GM18505 (cell line): ENCODE data around the gene NAAA.

Experiments used
- ATAC-seq: cut with Tn5 transposase; IDR thresholded peaks from one replicate; pipeline ENCODE4 v1.9.1; 2021; ENCODE audit not compliant: unreplicated experiment
- POLR2A ChIP-seq: IDR thresholded peaks from 4 replicates; pipeline ENCODE4 v1.6.1; 2011; ENCODE audit warnings: borderline replicate concordance; ENCODE audit not compliant: insufficient read depth, insufficient read length; ENCODE audit errors: extremely low read depth

NAAA gene

DNA sequence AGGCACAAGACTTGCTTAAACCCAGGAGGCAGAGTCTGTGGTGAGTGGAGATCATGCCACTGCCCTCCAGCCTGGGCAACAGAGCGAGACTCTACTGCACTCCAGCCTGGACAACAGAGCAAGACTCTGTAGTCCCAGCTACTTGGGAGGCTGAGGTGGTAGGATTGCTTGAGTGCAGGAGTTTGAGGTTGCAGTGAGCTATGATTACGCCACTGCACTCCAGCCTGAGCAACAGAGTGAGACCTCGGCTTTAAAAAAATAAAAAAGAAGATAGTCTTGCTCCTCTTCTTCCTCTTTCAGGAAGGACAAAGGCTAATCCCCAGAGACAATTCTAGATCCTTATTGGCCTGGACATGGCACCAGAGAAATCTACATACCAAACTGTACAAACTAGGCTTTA, 32.8 kb downstream of the NAAA start:
- ATAC-seq = no peak
- no peak for TF ChIP-seq POLR2A

DNA sequence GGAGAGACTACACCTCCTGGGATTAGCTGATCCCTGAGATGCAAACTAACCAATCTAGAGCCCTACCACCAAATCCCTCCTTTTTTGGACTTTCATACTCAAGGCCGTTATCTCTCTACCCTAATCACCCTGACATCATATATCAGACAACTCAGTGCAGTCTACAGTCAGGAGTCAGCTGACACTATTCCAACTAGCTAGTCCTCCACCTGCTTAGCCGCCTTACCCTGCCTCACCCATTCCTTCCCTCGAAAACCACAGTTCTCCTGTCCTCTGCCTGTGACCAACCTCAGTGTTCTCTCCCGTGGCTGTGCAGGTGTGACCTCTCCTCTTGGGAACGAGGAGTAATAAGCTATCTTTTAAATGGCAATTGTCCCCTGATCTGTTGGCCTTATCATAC, 36.7 kb downstream of the NAAA start:
- no peak for ATAC-seq
- no peak for TF ChIP-seq POLR2A

DNA sequence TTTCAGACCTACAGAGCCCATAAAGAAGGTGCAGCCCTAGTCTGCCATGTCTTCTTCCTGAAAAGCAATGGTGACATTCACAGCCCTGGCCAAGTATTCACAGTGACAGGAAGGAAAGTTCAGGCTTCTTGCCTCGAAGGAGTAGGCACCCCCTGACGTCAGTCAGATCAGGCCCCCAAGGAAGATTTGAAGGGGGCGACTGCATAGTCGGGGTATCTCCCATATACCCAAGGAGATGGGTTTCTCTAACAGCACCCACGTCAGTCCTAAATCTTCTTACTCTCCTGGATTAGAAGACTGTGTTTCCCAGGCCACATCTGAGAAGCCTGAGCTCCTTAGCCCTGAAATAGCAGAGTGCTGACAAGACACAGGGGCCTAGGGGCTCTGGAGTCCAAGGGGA, 38.5 kb downstream of the NAAA start, which contains the start of gene PPEF2:
TSS of gene PPEF2 (minus strand) at position 101 of the 400 bp plus-strand sequence. CDS start 6,127 bp downstream, outside the sequence.
- TF ChIP-seq POLR2A = no peak
- no peak for ATAC-seq

DNA sequence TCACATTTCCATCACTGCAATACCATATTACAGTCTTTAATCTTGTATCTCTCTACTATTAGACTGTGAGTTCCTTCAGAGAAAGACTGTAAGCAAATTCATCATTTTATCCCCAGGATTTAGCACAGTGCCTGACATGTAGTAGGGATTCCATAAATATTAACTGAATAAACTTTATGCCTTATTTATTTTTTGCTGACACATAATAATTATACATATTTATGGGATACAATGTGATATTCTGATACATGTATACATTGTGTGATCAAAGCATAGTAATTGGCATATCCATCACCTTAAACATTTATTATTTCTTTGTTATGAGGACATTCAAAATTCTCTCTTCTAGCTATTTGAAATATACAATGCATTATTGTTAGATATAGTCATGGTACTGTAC, 42.3 kb downstream of the NAAA start:
- no peak for TF ChIP-seq POLR2A
- no peak for ATAC-seq

DNA sequence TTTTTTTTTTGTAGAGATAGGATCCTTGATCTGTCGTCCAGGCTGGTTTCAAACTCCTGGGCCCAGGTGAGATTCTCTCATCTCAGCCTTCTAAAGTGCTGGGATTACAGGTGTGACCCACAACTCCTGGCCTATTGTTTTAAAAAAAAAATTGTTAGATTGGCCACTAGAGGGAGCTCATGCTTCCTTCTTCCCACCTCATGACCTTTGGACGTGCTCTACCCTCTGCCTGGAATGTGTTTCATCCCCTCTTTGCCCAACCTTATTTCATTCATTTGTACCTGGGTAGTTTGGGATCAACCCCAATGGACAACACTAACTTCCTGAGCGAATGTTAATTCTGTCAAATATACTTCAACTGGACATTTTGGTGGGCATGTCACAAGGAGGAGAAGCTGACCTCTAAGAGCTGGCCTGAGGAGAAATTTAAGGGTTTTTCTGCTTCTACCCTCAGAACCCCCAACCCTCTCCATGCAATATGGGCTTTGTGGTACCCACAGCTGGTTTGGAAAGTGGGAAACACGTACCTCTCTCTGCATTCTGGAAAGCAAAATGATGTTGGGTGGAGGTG, 45.0 kb downstream of the NAAA start:
- TF ChIP-seq POLR2A = no peak
- ATAC-seq = no peak

DNA sequence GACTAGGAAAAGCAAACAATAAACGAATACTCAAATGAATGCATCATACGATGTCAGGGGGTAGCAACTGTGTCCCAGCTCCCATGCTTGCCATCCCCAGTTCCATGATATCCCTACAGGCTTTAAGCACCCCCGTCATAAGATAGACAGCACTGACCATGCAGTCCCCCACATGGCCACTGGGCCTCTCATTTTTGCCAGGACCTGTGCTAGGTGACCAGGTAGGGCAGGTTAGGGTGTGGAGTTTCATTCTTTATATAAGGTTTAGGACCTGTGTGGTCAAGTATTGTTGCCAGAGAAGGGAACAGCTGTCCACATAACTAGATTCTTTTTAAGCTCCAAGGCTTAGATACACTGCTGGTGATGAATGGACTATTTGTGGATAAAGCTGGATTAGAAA, 48.3 kb downstream of the NAAA start:
- no peak for ATAC-seq
- no peak for TF ChIP-seq POLR2A

DNA sequence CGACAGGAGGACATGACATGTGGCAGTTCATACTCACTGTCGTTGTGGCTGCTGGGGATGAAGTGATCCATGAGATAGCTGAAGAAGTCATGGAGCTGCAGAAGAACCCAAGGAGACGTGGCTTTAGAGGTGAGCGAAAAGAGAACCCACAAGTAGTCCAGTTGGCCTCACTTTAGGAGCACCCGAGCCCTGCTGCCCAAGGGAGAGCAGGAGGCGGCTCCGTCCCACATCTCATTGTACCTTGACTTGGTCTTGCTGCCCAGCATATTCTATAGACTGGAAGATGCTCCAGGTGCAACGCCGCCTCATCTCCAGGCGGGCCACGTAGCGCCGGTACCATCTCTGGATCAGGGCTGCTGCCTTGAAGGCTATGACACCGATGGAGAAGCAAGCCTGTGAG, 49.2 kb downstream of the NAAA start:
- TF ChIP-seq POLR2A = no peak
- ATAC-seq = no peak

DNA sequence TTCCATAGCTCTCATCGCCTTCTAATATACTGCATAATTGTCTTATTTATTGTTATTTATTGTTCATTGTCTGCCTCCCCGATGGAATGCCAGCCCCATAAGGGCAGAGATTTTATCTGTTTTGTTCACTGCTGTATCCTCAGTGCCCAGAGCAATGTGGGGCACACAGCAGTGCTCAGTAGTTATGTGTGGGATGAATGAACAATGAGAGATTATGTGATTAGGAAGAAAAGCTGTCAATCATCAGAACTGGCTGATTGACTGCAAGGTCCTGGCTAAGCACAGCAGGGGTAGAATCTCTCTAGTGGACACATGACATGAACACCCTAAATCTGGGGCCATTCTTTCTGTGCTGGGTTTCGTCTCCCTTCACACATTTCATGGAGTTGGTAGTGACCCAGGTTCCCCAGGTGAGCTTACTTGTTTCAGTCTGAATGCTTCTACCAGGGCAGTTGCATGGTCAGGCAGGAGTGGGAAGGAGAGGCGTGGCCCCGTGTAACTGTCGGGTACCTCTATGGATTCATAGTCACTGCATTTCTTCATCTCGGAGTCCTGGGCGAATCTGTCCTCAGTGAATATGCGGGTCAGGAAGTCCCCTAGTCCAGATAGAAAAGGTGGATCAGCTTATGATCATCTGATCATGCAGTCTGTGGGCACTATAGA, 51.1 kb downstream of the NAAA start:
- no peak for ATAC-seq
- TF ChIP-seq POLR2A = no peak

DNA sequence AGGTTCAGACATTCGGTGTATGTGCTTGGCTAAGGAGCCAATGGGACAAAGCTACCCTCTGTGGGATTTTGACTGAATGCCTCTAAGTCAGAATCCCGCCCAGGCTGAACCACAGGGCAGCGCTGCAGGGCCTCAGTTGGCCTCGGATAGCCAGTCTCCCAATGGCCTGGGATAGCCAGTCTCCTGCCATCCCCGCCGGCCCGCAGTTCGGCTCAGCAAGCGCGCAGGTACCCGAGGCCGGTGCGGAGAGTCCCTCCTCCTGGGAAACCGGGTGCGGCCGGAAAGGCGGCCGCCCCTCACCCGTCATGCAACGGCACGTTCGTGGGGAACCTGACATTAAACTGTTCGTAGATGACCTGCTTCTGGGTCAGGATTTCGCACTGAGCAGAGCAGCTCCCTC, 54.7 kb downstream of the NAAA start:
- ATAC-seq = no peak
- TF ChIP-seq POLR2A = no peak

DNA sequence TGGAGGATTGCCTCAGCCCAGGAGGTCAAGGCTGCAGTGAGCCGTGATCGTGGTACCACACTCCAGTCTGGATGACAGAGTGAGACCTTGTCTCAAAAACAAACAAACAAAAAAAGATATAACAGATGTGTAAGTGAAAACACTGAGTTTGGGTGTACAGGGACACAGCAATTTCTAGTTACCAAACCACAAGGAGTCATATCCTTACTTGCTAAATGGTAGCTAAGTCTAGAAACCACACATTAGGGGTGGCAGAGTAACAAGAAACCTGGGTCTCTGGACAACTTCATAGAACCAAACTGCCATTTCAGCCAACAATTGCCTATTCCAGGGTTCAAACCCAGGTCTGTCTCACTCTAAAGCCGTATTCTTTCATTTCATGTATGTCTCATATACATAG, 59.3 kb downstream of the NAAA start:
- ATAC-seq = no peak
- TF ChIP-seq POLR2A = no peak

DNA sequence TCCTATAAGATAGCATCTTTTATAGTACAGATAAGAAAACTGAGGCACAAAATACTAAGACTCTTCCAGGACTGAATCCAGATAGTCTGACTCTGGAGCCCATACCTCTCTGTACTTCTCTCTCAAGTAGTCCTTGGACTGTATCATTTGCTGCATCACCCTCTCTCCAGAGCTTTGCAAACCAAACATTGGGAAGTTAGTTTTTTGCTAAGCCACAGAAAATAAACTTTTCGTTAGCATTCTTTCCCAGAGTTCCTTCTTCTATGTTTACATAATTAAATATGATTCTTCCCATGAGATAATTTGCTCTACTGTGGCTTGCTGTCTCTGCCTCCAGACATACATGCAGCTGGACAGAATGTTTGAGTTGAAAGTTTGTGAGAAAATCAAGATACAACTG, 60.5 kb downstream of the NAAA start:
- TF ChIP-seq POLR2A = no peak
- no peak for ATAC-seq

DNA sequence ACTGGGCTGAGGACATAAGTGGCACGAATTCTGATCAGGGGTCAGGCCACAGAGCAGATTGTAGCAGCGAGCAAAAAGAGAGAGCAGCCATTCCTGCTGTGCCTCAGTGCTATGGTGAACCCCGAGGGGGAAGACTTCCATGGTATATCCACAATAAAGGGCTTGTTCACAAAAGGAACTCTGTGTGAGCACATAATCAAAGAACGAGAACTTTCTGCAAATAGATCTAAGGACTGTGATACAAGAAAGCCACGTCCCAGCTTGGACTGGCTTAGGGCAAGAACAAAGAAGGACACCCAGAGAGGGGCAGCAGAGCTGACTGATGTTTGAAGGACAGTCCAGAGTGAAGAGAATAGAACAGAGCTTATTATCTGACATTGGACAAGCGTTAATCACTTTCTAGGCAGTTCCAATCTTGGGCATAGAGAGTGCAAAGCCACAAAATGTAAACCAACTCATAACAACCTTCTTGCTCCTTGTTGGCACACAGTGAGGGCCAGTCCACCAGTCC, 62.5 kb downstream of the NAAA start:
- TF ChIP-seq POLR2A = no peak
- no peak for ATAC-seq

DNA sequence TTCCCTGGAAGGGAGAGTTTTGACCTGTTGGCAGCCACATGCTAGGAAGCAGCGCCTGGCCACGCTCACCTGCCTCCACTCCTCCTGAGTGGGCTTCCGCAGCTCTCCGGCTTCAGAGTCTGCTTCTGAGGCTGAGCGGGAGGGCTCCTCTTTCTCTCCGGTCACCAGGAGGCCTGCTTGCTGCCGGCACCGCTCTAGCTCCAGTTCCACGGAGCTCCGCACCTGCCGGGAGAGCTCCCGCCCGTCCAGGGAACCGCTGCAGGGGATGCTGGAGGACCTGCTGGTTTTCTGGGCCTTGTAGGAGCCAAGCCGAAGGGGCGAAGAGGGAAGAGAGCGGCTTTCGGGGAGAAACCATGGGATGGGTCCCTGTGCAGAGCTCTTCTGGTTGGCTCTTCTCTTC, 64.6 kb downstream of the NAAA start:
- ATAC-seq = no peak
- no peak for TF ChIP-seq POLR2A

DNA sequence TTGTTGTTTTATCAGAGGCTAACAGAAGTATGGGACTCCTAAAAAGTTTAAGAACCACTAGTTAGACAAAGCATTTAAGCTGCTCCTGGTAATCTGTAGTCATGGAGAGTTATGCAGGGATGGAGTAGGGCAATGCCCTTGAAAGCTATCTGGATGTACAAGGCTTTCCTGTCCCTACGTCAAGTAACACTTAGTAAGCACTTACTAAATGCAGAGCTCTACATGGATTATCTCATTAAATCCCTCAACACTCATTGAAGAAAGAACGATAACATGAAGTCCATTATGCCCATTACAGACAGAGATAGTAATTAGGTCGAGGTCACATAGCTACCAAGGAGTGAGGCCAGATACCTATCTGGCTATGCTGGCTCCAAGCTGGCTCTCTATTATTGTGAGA, 71.7 kb downstream of the NAAA start:
- no peak for ATAC-seq
- no peak for TF ChIP-seq POLR2A
